K562 (cell line): ENCODE measurements around the gene PA2G4. TPM values are rescaled to one million over a fixed set of nuclear protein-coding genes. Genes with fewer than 3 reads are reported as not detected.

ENCODE experiments used
- ADNP ChIP-seq: fragments of 200-800 bp; sonication (Bioruptor generic); IDR thresholded peaks from 2 replicates; pipeline ENCODE4 v1.6.1; 2016; ENCODE audit warnings: missing genetic modification characterization, missing compliant biosample characterization
- CREBBP ChIP-seq: IDR thresholded peaks from one replicate; pipeline ENCODE4 v1.6.1; 2012; ENCODE audit warnings: low read depth, mild to moderate bottlenecking, control low read depth, inconsistent platforms, low read length
- ILK ChIP-seq: fragments of 450-650 bp; IDR thresholded peaks from 2 replicates; pipeline ENCODE4 v1.6.1; 2016; ENCODE audit warnings: missing genetic modification characterization, low read depth, mild to moderate bottlenecking, missing compliant biosample characterization, moderate library complexity, borderline replicate concordance
- MAFG ChIP-seq: fragments of 450-650 bp; conservative IDR thresholded peaks from 2 replicates; pipeline ENCODE4 v1.6.1; 2016; ENCODE audit warnings: missing genetic modification characterization, missing compliant biosample characterization
- NCOA6 ChIP-seq: fragments of 450-650 bp; IDR thresholded peaks from 2 replicates; pipeline ENCODE4 v1.6.1; 2017; ENCODE audit warnings: mild to moderate bottlenecking
- POLR2AphosphoS2 ChIP-seq: IDR thresholded peaks from 2 replicates; pipeline ENCODE4 v1.6.1; 2012; ENCODE audit warnings: low read length, improper control_type of control experiment
- RBM34 ChIP-seq: fragments of 200-400 bp; formaldehyde crosslinking; IDR thresholded peaks from 2 replicates; pipeline ENCODE4 v1.6.1; 2018; ENCODE audit warnings: low read length, borderline replicate concordance; ENCODE audit not compliant: insufficient read depth
- SMAD3 ChIP-seq: fragments of 450-650 bp; formaldehyde crosslinking; conservative IDR thresholded peaks from 2 replicates; pipeline ENCODE4 v1.4.0; 2020; ENCODE audit warnings: mild to moderate bottlenecking
- TOE1 ChIP-seq, 2 experiments: fragments of 450-650 bp in 1 of 2; sonication (generic) in 1 of 2; formaldehyde crosslinking in 1 of 2; IDR thresholded peaks; 2 replicates each; pipeline versions ENCODE4 v1.7.1 to v1.8.0; 2016 to 2022; ENCODE audit warnings: borderline replicate concordance in 2 of 2, mild to moderate bottlenecking in 2 of 2, antibody characterized with exemption in 1 of 2, inconsistent platforms in 1 of 2, low read depth in 1 of 2, missing genetic modification reagents in 1 of 2, moderate library complexity in 1 of 2
- U2AF1 ChIP-seq: fragments of 200-400 bp; formaldehyde crosslinking; optimal IDR thresholded peaks from 2 replicates; pipeline ENCODE3; 2017; ENCODE audit warnings: mild to moderate bottlenecking, low read depth, low read length, moderate library complexity
- USF2 ChIP-seq: sonication (generic); formaldehyde crosslinking; IDR thresholded peaks from 2 replicates; pipeline ENCODE4 v1.5.0; 2020; ENCODE audit warnings: missing genetic modification reagents
- ZBTB1 ChIP-seq: sonication (generic); formaldehyde crosslinking; IDR thresholded peaks from 2 replicates; pipeline ENCODE4 v1.8.1; 2023; ENCODE audit warnings: missing genetic modification reagents, low read depth, mild to moderate bottlenecking, borderline replicate concordance
- ZBTB17 ChIP-seq: fragments of 450-650 bp; formaldehyde crosslinking; IDR thresholded peaks from 2 replicates; pipeline ENCODE4 v1.4.0; 2020; ENCODE audit warnings: mild to moderate bottlenecking
- ZC3H4 ChIP-seq: sonication (generic); formaldehyde crosslinking; IDR thresholded peaks from 2 replicates; pipeline ENCODE4 v1.9.0; 2021; ENCODE audit warnings: missing genetic modification reagents, borderline replicate concordance
- ZFX ChIP-seq: sonication (generic); formaldehyde crosslinking; IDR thresholded peaks from 2 replicates; pipeline ENCODE4 v1.8.0; 2022; ENCODE audit warnings: mild to moderate bottlenecking, missing genetic modification reagents, moderate library complexity
- polyA plus RNA-seq, 8 experiments: library from polyadenylated mRNA; depleted of rRNA in 4 of 8; stranded (reverse) in 5 of 8; unstranded in 3 of 8; fragments of >200 nt; fragmentation: Nextera tagmentation in 2 of 8; fragmentation: Illumina TruSeq in 1 of 8; extraction: Ambion mirVana in 2 of 8; extraction: Trizol in 1 of 8; gene quantifications; 2 replicates each; pipeline versions ENCODE4 v1.2.1 to v1.2.3, GENCODE V29; 2011 to 2014; ENCODE audit warnings: inconsistent platforms in 1 of 8, missing spikeins in 1 of 8
- total RNA-seq, 7 experiments: library from RNA; depleted of rRNA in 6 of 7; stranded (reverse); fragments of >200 nt in 6 of 7; fragmentation: Illumina TruSeq in 2 of 7; extraction: Trizol in 2 of 7; gene quantifications; 2 replicates each; pipeline versions ENCODE4 v1.2.1 to v1.2.3, GENCODE V29; 2011 to 2021; ENCODE audit warnings: low replicate concordance in 1 of 7
- TF ChIP-seq, protein P1 (sequence below): fragments of 450-650 bp; formaldehyde crosslinking; IDR thresholded peaks from 2 replicates; pipeline ENCODE4 v1.4.0; 2020; ENCODE audit warnings: mild to moderate bottlenecking, moderate library complexity
- TF ChIP-seq, protein P2 (sequence below): sonication (generic); formaldehyde crosslinking; IDR thresholded peaks from 2 replicates; pipeline ENCODE4 v1.8.0; 2022; ENCODE audit warnings: mild to moderate bottlenecking, missing genetic modification reagents, borderline replicate concordance
- TF ChIP-seq, protein P3 (sequence below): sonication (generic); formaldehyde crosslinking; IDR thresholded peaks from 2 replicates; pipeline ENCODE4 v1.9.0; 2022; ENCODE audit warnings: mild to moderate bottlenecking, missing genetic modification reagents

Gene PA2G4
- total and polyA plus RNA-seq, 9 of the 15 experiments (the other 6 are each of a cell fraction or from before 2014, with no cell fraction given), result 230 to 925 (median 638) TPM

GRCh38 chr12:56117778-56118687 lies 13.7 kb downstream of the PA2G4 start, which contains the start of gene ZC3H10 (continued):
- TF ChIP-seq, protein P1, sequence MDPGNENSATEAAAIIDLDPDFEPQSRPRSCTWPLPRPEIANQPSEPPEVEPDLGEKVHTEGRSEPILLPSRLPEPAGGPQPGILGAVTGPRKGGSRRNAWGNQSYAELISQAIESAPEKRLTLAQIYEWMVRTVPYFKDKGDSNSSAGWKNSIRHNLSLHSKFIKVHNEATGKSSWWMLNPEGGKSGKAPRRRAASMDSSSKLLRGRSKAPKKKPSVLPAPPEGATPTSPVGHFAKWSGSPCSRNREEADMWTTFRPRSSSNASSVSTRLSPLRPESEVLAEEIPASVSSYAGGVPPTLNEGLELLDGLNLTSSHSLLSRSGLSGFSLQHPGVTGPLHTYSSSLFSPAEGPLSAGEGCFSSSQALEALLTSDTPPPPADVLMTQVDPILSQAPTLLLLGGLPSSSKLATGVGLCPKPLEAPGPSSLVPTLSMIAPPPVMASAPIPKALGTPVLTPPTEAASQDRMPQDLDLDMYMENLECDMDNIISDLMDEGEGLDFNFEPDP (CRISPR knock-in tag), result peak; percentile 55; the same call in 1 of the 2 replicates
- TF ChIP-seq CREBBP (no peak), USF2 (CRISPR knock-in tag) (no peak), ADNP (tag) (no peak), RBM34 (no peak), SMAD3 (CRISPR knock-in tag) (peak; percentile 67; the same call in 1 of the 2 replicates), TOE1 (IDR thresholded peaks at IDR 0.05; ENCODE audit: borderline replicate concordance) (peak; percentile 44; the same call in 1 of the 2 replicates), TOE1 (CRISPR knock-in tag; IDR thresholded peaks at IDR 0.05; ENCODE audit: borderline replicate concordance, low read depth) (peak; percentile 84), ZBTB17 (CRISPR knock-in tag) (peak; percentile 84), ILK (no peak), ZFX (CRISPR knock-in tag) (peak; percentile 86), ZBTB1 (CRISPR knock-in tag) (0 out of 2 replicates have a peak, but pooled peaks have one; percentile 50), ZC3H4 (CRISPR knock-in tag) (peak; percentile 64; the same call in 1 of the 2 replicates), POLR2AphosphoS2 (peak; percentile 100), MAFG (tag) (no peak), U2AF1 (no peak), NCOA6 (no peak)
- TF ChIP-seq, protein P2, sequence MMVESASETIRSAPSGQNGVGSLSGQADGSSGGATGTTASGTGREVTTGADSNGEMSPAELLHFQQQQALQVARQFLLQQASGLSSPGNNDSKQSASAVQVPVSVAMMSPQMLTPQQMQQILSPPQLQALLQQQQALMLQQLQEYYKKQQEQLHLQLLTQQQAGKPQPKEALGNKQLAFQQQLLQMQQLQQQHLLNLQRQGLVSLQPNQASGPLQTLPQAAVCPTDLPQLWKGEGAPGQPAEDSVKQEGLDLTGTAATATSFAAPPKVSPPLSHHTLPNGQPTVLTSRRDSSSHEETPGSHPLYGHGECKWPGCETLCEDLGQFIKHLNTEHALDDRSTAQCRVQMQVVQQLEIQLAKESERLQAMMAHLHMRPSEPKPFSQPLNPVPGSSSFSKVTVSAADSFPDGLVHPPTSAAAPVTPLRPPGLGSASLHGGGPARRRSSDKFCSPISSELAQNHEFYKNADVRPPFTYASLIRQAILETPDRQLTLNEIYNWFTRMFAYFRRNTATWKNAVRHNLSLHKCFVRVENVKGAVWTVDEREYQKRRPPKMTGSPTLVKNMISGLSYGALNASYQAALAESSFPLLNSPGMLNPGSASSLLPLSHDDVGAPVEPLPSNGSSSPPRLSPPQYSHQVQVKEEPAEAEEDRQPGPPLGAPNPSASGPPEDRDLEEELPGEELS (CRISPR knock-in tag), result no peak
- TF ChIP-seq, protein P3, sequence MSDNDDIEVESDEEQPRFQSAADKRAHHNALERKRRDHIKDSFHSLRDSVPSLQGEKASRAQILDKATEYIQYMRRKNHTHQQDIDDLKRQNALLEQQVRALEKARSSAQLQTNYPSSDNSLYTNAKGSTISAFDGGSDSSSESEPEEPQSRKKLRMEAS (CRISPR knock-in tag), result peak; percentile 93
